Measurements from ENCODE around the gene FGD4. TPM values are rescaled to one million over a fixed set of nuclear protein-coding genes. Genes with fewer than 3 reads are reported as not detected.
A peak's percentile ranks its signal among the peaks of the same experiment; 100 is the strongest.

The FGD4 gene
- total RNA-seq, 1 experiment from 2014 or later = 37.4 TPM

DNA sequence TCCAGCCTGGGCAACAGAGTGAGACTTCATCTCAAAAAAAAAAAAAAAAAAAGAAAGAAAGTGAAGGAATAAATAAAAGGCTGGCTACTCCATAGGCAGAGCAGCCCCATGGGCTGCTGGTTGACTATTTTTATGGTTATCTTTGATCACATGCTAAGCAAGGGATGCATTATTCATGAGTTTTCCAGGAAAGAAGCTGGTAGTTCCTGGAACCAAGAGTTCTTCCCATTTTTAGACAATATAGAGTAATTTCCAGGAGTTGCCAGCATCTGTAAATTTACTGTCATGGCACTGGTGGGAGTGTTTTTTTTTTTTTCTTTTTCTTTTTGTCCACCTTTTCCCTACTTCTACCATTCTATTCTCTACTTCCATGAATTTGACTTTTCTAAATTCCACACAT, 24.2 kb downstream of the FGD4 start:
- intact Hi-C loops (cut with micrococcal nuclease; ENCODE audit: unreplicated experiment) = no loop called here
- TF ChIP-seq, protein P1, sequence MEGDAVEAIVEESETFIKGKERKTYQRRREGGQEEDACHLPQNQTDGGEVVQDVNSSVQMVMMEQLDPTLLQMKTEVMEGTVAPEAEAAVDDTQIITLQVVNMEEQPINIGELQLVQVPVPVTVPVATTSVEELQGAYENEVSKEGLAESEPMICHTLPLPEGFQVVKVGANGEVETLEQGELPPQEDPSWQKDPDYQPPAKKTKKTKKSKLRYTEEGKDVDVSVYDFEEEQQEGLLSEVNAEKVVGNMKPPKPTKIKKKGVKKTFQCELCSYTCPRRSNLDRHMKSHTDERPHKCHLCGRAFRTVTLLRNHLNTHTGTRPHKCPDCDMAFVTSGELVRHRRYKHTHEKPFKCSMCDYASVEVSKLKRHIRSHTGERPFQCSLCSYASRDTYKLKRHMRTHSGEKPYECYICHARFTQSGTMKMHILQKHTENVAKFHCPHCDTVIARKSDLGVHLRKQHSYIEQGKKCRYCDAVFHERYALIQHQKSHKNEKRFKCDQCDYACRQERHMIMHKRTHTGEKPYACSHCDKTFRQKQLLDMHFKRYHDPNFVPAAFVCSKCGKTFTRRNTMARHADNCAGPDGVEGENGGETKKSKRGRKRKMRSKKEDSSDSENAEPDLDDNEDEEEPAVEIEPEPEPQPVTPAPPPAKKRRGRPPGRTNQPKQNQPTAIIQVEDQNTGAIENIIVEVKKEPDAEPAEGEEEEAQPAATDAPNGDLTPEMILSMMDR (IDR thresholded peaks at IDR 0.05; ENCODE audit: unreplicated experiment) = no peak
- CTCF ChIA-PET = no interaction called here
- H3K27me3 Mint-ChIP-seq (ENCODE audit: unreplicated experiment) = no peaks in the 10 kb centered on the region
- H3K27ac Mint-ChIP-seq (ENCODE audit: unreplicated experiment) = no peak overlapping the region
- peaks cover 12% of the 10 kb centered on the region for H3K9me3 Mint-ChIP-seq (ENCODE audit: low read depth, unreplicated experiment)
- no peak overlapping the region for H3K4me3 Mint-ChIP-seq (ENCODE audit: low read depth, unreplicated experiment)
- peaks cover 9% of the 10 kb centered on the region for H3K36me3 Mint-ChIP-seq (ENCODE audit: insufficient read depth, unreplicated experiment)
- DNase-seq = no peak
- BruUV-seq (replicated peaks) = no TSS peak
- H3K4me1 Mint-ChIP-seq (ENCODE audit: low read depth, unreplicated experiment) = peaks cover 22% of the 10 kb centered on the region

DNA sequence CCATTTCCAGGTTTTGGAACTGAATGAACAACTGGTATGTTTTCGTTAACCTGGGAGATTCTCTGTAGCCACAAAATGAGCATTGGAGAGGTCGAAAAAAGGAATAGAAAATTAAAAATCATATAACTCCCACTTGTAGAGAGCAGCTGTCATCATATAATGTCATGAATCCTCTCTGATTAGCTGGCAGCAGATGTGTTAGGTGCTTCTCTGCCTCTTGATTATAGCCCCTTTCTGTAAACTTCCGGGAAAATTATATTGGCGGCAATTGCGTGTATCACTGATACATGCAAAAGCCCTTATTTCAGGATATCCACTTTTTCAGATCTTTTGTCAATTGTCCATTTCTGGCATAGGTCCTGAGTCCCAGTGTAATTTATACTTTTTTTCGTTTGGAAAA, 31.7 kb downstream of the FGD4 start:
- CTCF ChIA-PET = interaction anchor here (0.6 kb wide), 1 partner anchor 17 kb away, joined by 4 read pairs; no protein-coding TSS in a partner anchor
- H3K27ac Mint-ChIP-seq (ENCODE audit: unreplicated experiment) = no peak overlapping the region
- peaks cover 5% of the 10 kb centered on the region for H3K36me3 Mint-ChIP-seq (ENCODE audit: insufficient read depth, unreplicated experiment)
- H3K9me3 Mint-ChIP-seq (ENCODE audit: low read depth, unreplicated experiment) = peaks cover 17% of the 10 kb centered on the region
- intact Hi-C loops (cut with micrococcal nuclease; ENCODE audit: unreplicated experiment) = no loop called here
- H3K4me1 Mint-ChIP-seq (ENCODE audit: low read depth, unreplicated experiment) = peaks cover 20% of the 10 kb centered on the region
- H3K27me3 Mint-ChIP-seq (ENCODE audit: unreplicated experiment) = no peaks in the 10 kb centered on the region
- no peak for DNase-seq
- TF ChIP-seq, protein P1 (IDR thresholded peaks at IDR 0.05; ENCODE audit: unreplicated experiment) = no peak
- no peak overlapping the region for H3K4me3 Mint-ChIP-seq (ENCODE audit: low read depth, unreplicated experiment)
- BruUV-seq (replicated peaks) = no TSS peak

DNA sequence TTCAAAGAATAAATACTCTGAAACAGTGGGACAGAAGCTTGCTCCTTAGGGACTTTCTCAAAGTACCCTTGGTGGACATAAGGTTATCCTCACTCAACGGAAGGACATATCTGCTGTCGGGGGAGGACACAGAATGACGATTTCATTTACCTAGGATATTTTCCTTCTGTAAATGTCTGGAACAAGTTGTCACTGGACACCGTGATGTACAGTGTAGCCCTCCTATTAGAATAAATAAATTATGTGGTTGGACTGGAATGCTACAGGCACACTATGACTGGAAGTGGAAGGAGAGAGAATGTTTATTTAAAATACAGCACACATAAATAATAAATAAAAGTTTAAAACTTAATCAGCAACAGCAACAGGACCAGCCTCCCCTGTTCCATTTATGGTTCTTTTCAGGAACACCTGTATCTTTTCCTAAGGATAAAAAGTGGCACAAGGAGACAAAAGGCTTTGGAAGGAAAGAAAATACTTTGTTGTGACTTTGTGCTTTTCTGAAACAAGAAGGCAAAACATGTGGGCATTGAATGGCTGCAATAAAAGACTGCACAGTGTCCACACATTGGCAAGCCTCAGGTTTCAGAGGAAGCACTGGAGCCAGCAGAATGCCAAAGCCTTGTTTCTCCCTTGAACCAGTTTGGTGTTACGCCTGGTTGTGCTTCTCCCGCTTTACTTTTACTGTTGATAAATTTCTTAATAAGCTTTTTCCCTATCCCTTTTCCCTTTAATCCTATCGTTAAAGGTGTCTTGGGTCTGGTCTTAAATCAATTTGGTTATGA, 36.8 kb downstream of the FGD4 start:
- BruUV-seq (replicated peaks) = no TSS peak
- peaks cover 3% of the 10 kb centered on the region for H3K36me3 Mint-ChIP-seq (ENCODE audit: insufficient read depth, unreplicated experiment)
- TF ChIP-seq, protein P1 (IDR thresholded peaks at IDR 0.05; ENCODE audit: unreplicated experiment) = no peak
- intact Hi-C loops (cut with micrococcal nuclease; ENCODE audit: unreplicated experiment) = no loop called here
- peak overlapping the region; percentile 22 for H3K27ac Mint-ChIP-seq (ENCODE audit: unreplicated experiment)
- DNase-seq = no peak
- H3K27me3 Mint-ChIP-seq (ENCODE audit: unreplicated experiment) = no peaks in the 10 kb centered on the region
- CTCF ChIA-PET = no interaction called here
- H3K4me3 Mint-ChIP-seq (ENCODE audit: low read depth, unreplicated experiment) = no peak overlapping the region
- H3K9me3 Mint-ChIP-seq (ENCODE audit: low read depth, unreplicated experiment) = no peaks in the 10 kb centered on the region
- peaks cover 45% of the 10 kb centered on the region for H3K4me1 Mint-ChIP-seq (ENCODE audit: low read depth, unreplicated experiment)

DNA sequence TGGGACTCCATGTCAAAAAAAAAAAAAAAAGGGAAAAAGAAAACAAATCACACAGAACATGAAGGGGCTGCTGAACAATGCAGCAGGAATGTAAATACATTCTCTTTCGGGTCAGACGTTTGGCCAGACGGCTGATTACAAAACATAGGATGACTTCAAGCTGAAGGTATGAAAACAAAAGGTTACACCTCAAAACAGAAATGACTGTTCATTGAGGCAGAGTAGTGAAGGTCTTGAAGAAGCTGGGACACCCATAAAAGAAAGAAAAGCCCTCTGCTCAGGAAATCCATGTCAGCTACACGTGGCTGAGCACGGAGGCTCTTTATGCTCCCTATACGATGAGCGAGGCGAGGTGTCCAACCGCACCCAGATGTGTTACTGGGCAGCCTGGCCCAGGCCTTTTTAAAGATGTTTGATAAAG, 37.7 kb downstream of the FGD4 start:
- CTCF ChIA-PET = interaction anchor here (0.6 to 1.0 kb wide), 6 partner anchors 99 to 1048 kb away, joined by 3 read pairs; no protein-coding TSS in a partner anchor
- intact Hi-C loops (cut with micrococcal nuclease; ENCODE audit: unreplicated experiment) = no loop called here

More for the DNA sequence above, 37.7 kb downstream of the FGD4 start:
- H3K27ac Mint-ChIP-seq (ENCODE audit: unreplicated experiment) = no peak overlapping the region
- H3K4me1 Mint-ChIP-seq (ENCODE audit: low read depth, unreplicated experiment) = peaks cover 55% of the 10 kb centered on the region
- H3K4me3 Mint-ChIP-seq (ENCODE audit: low read depth, unreplicated experiment) = no peak overlapping the region
- H3K36me3 Mint-ChIP-seq (ENCODE audit: insufficient read depth, unreplicated experiment) = peaks cover 10% of the 10 kb centered on the region
- no peaks in the 10 kb centered on the region for H3K27me3 Mint-ChIP-seq (ENCODE audit: unreplicated experiment)
- no peaks in the 10 kb centered on the region for H3K9me3 Mint-ChIP-seq (ENCODE audit: low read depth, unreplicated experiment)
- TF ChIP-seq, protein P1 (IDR thresholded peaks at IDR 0.05; ENCODE audit: unreplicated experiment) = no peak
- BruUV-seq (replicated peaks) = no TSS peak
- DNase-seq = peak; percentile 37
